ENCODE data around the gene EBF3.

DNA sequence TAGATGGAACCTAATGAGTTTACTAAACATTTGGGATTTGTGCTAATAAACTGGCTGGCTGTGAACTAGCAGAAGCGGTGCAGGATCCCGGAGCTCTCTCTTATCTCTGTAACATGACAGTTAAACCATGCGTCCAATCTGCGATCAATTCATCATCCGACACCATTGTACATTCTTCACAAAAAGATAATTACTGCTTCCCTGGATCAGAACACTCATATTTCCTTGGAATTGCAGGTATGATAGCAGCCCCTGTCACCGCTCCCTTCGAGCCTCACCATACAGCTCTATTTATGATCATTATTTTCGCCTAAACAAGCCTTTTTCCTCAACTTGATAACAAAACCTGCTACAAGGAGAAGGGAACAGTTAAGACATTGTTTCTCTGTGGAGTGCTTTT lies 18.5 kb downstream of the EBF3 start:
- TF ChIP-seq ZNF274 (IDR thresholded peaks at IDR 0.05; ENCODE audit: low read depth, low read length) (no peak), YY1 (IDR thresholded peaks at IDR 0.05; ENCODE audit: insufficient read depth, insufficient read length) (no peak)
